Astrocyte (in vitro differentiated cells and primary cell): ENCODE results near the gene PTMS. TPM values are rescaled to one million over a fixed set of nuclear protein-coding genes. Genes with fewer than 3 reads are reported as not detected.

Source experiments
- DNase-seq: peaks from one replicate; pipeline ENCODE4 v3.0.0-alpha.2; 2010; ENCODE audit warnings: low read depth
- FAIRE-seq: peaks from 2 replicates; lab custom pipeline; 2011; peaks lifted over from hg19 to GRCh38; lab: Jason Lieb, UNC
- H2AFZ ChIP-seq: 2 replicates; pipeline ENCODE4 v1.6.0; 2012; ENCODE audit warnings: low read depth, low read length, inconsistent platforms
- H3K27ac ChIP-seq: 2 replicates; pipeline ENCODE4 v1.5.1; 2011; ENCODE audit warnings: low read depth, low read length, inconsistent platforms
- H3K27me3 ChIP-seq: 2 replicates; pipeline ENCODE4 v1.6.0; 2011; ENCODE audit warnings: low read length, inconsistent platforms; ENCODE audit not compliant: insufficient read depth
- H3K36me3 ChIP-seq: 2 replicates; pipeline ENCODE4 v1.5.1; 2011; ENCODE audit warnings: low read length, inconsistent platforms; ENCODE audit not compliant: insufficient read depth
- H3K4me1 ChIP-seq: 2 replicates; pipeline ENCODE4 v1.5.1; 2011; ENCODE audit warnings: low read length, inconsistent platforms; ENCODE audit not compliant: insufficient read depth
- H3K4me2 ChIP-seq: 2 replicates; pipeline ENCODE4 v1.6.0; 2012; ENCODE audit warnings: low read length, inconsistent platforms
- H3K4me3 ChIP-seq: 2 replicates; pipeline ENCODE4 v1.5.1; 2011; ENCODE audit warnings: low read depth, mild to moderate bottlenecking, low read length, inconsistent platforms; ENCODE audit not compliant: insufficient read depth
- H3K79me2 ChIP-seq: 2 replicates; pipeline ENCODE4 v1.6.0; 2012; ENCODE audit warnings: mild to moderate bottlenecking, low read length, inconsistent platforms; ENCODE audit not compliant: insufficient read depth
- H3K9ac ChIP-seq: 2 replicates; pipeline ENCODE4 v1.6.0; 2012; ENCODE audit warnings: mild to moderate bottlenecking, low read length, inconsistent platforms
- H3K9me3 ChIP-seq: 2 replicates; pipeline ENCODE4 v1.5.1; 2012; ENCODE audit warnings: low read depth, mild to moderate bottlenecking, low read length, inconsistent platforms; ENCODE audit not compliant: insufficient read depth
- H4K20me1 ChIP-seq: 2 replicates; pipeline ENCODE4 v1.6.0; 2012; ENCODE audit warnings: low read length, inconsistent platforms; ENCODE audit not compliant: insufficient read depth
- H3K27ac Mint-ChIP-seq: one replicate; pipeline ENCODE4 v1.8.0; 2021; ENCODE audit warnings: mild to moderate bottlenecking, mixed read lengths; ENCODE audit not compliant: unreplicated experiment
- H3K27me3 Mint-ChIP-seq: one replicate; pipeline ENCODE4 v1.8.0; 2021; ENCODE audit warnings: low read depth, mixed read lengths; ENCODE audit not compliant: unreplicated experiment
- H3K36me3 Mint-ChIP-seq: one replicate; pipeline ENCODE4 v1.8.0; 2021; ENCODE audit warnings: low read depth, mixed read lengths; ENCODE audit not compliant: unreplicated experiment
- H3K4me1 Mint-ChIP-seq: one replicate; pipeline ENCODE4 v1.8.0; 2021; ENCODE audit warnings: low read depth, mixed read lengths; ENCODE audit not compliant: unreplicated experiment
- H3K4me3 Mint-ChIP-seq: one replicate; pipeline ENCODE4 v1.8.0; 2021; ENCODE audit warnings: mild to moderate bottlenecking, moderate library complexity, mixed read lengths; ENCODE audit not compliant: unreplicated experiment
- H3K9me3 Mint-ChIP-seq: one replicate; pipeline ENCODE4 v1.8.0; 2021; ENCODE audit warnings: mild to moderate bottlenecking, mixed read lengths; ENCODE audit not compliant: unreplicated experiment
- EZH2 ChIP-seq: IDR thresholded peaks from 2 replicates; pipeline ENCODE4 v1.6.1; 2012; ENCODE audit warnings: mild to moderate bottlenecking, low read length, inconsistent platforms; ENCODE audit not compliant: insufficient read depth
- total RNA-seq: library from RNA; stranded (reverse); gene quantifications from 2 replicates; pipeline ENCODE4 v1.2.1, GENCODE V29; 2021
- TF ChIP-seq, protein P1 (sequence below): IDR thresholded peaks from 2 replicates; pipeline ENCODE4 v1.5.1; 2011; ENCODE audit warnings: low read depth, mild to moderate bottlenecking, inconsistent platforms, low read length, moderate library complexity; ENCODE audit not compliant: insufficient read depth

Gene PTMS
- total RNA-seq, 1 donor from 2014 or later = 510 TPM

DNA sequence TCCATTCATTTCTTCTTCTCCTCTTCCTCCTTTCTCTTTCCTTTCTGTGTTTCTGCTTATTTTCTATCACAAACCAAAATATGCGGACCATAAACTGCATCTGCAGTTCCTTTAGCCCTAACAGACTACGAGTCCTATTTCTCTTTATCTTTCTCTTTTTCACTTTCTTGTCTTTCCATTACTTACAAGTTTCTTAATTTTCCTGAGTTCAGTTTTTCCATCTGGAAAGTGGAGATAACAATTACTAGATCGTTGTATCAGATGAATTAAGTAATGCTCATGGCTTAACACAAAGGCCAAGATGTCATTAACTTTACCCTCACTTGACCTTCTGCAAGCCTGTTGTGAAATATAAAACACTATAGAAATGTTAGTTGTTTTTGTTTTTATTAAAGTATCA, 43.3 kb upstream of the PTMS start:
- H3K79me2 ChIP-seq = peaks cover 13% of the 10 kb centered on the region
- peak overlapping the region; percentile 97 for H3K4me3 Mint-ChIP-seq
- TF ChIP-seq EZH2 = no peak
- TF ChIP-seq, protein P1, sequence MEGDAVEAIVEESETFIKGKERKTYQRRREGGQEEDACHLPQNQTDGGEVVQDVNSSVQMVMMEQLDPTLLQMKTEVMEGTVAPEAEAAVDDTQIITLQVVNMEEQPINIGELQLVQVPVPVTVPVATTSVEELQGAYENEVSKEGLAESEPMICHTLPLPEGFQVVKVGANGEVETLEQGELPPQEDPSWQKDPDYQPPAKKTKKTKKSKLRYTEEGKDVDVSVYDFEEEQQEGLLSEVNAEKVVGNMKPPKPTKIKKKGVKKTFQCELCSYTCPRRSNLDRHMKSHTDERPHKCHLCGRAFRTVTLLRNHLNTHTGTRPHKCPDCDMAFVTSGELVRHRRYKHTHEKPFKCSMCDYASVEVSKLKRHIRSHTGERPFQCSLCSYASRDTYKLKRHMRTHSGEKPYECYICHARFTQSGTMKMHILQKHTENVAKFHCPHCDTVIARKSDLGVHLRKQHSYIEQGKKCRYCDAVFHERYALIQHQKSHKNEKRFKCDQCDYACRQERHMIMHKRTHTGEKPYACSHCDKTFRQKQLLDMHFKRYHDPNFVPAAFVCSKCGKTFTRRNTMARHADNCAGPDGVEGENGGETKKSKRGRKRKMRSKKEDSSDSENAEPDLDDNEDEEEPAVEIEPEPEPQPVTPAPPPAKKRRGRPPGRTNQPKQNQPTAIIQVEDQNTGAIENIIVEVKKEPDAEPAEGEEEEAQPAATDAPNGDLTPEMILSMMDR = no peak
- H3K36me3 Mint-ChIP-seq = peaks cover 4% of the 10 kb centered on the region
- H3K4me3 ChIP-seq = no peak overlapping the region
- FAIRE-seq = no peak
- DNase-seq = no peak
- H3K27ac Mint-ChIP-seq = no peak overlapping the region
- H3K4me2 ChIP-seq = peak overlapping the region; percentile 94
- H4K20me1 ChIP-seq = peaks cover 7% of the 10 kb centered on the region
- H3K4me1 ChIP-seq = peaks cover 7% of the 10 kb centered on the region
- peaks cover 9% of the 10 kb centered on the region for H3K4me1 Mint-ChIP-seq
- H3K9me3 ChIP-seq = no peaks in the 10 kb centered on the region
- no peak overlapping the region for H3K9ac ChIP-seq
- H3K27ac ChIP-seq = no peak overlapping the region
- no peaks in the 10 kb centered on the region for H3K27me3 ChIP-seq
- no peaks in the 10 kb centered on the region for H3K9me3 Mint-ChIP-seq
- no peak overlapping the region for H2AFZ ChIP-seq
- H3K27me3 Mint-ChIP-seq = no peaks in the 10 kb centered on the region
- H3K36me3 ChIP-seq = peaks cover 2% of the 10 kb centered on the region

DNA sequence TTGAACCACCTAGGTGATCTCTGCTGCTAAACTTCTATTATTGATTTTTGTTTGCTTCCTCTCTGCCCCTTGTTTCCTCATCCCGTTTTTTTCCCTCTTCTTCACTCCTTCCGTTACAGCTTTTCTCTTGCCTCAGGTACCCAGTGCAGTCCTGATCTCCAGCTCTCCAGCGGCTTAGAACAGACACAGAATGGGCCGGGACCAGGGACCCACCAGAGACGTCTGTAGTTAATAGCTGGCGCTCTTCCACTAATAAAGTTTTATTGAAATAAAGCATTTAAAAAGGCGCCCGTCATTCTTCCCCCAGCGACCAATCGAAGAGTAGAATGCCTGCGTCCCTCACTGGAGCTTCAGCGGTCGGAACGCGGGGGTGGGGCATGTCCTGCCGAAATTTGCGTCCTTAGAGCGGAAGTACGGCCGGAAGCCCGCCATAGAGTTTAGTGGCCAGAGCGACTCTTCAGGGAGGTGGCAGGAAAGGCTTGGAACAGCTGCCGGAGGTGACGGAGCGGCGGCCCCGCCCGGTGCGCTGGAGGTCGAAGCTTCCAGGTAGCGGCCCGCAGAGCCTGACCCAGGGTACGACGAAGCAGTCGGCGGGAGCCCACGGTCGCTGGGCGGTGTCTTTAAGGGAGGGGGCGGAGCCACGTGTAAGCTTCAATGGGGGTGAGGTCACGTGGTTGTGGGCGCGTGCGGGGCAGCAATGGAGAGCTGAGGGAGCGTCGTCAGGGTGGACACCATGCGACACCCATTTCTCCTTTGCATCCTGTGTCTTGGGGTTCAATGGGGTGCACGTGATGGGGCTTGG, 42.4 kb upstream of the PTMS start, which contains the start of gene COPS7A:
Gene COPS7A, plus strand, starts transcription at position 440 of the 802 bp plus-strand sequence. CDS start 611 bp downstream, outside the sequence.
- peak within 1 kb of the TSS; percentile 94 for H3K4me2 ChIP-seq
- H3K4me1 ChIP-seq = peaks cover 7% of the 10 kb centered on the region
- Mint-ChIP-seq H3K27ac (peak within 1 kb of the TSS; percentile 100), H3K4me1 (peaks cover 9% of the 10 kb centered on the region), H3K36me3 (peaks cover 7% of the 10 kb centered on the region), H3K4me3 (peak within 1 kb of the TSS; percentile 97), H3K9me3 (no peaks in the 10 kb centered on the region), H3K27me3 (no peaks in the 10 kb centered on the region)
- no peak for TF ChIP-seq EZH2
- TF ChIP-seq, protein P1 = no peak
- H3K36me3 ChIP-seq = peaks cover 11% of the 10 kb centered on the region
- H4K20me1 ChIP-seq = peaks cover 7% of the 10 kb centered on the region
- peak within 1 kb of the TSS; percentile 83 for H3K27ac ChIP-seq
- H3K4me3 ChIP-seq = peak within 1 kb of the TSS; percentile 66
- peak within 1 kb of the TSS; percentile 90 for H2AFZ ChIP-seq
- no peaks in the 10 kb centered on the region for H3K9me3 ChIP-seq
- no peaks in the 10 kb centered on the region for H3K27me3 ChIP-seq
- peaks cover 13% of the 10 kb centered on the region for H3K79me2 ChIP-seq
- H3K9ac ChIP-seq = peak within 1 kb of the TSS; percentile 79
- DNase-seq (peak; percentile 97), FAIRE-seq (no peak)

DNA sequence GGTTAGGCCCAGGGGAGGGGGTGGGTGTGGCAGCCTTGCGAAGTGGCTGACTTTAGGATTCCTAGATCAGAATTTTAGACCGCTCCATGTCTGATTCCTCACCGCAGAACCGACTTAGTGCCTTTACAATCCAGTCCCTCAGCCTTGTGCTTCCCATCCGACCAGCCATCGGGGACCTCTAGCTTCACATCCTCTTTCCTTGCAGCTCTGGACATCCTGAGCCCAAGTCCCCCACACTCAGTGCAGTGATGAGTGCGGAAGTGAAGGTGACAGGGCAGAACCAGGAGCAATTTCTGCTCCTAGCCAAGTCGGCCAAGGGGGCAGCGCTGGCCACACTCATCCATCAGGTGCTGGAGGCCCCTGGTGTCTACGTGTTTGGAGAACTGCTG, 41.8 kb upstream of the PTMS start:
- H3K27me3 Mint-ChIP-seq = no peaks in the 10 kb centered on the region
- FAIRE-seq (no peak), DNase-seq (no peak)
- H3K9ac ChIP-seq = peak overlapping the region; percentile 79
- no peaks in the 10 kb centered on the region for H3K9me3 Mint-ChIP-seq
- TF ChIP-seq, protein P1 = no peak
- TF ChIP-seq EZH2 = no peak
- peak overlapping the region; percentile 100 for H3K27ac Mint-ChIP-seq
- H3K4me3 Mint-ChIP-seq = peak overlapping the region; percentile 97
- peak overlapping the region; percentile 94 for H3K4me2 ChIP-seq
- H3K4me1 ChIP-seq = peaks cover 7% of the 10 kb centered on the region
- H3K36me3 Mint-ChIP-seq = peaks cover 9% of the 10 kb centered on the region
- peaks cover 15% of the 10 kb centered on the region for H3K36me3 ChIP-seq
- no peaks in the 10 kb centered on the region for H3K27me3 ChIP-seq
- peak overlapping the region; percentile 90 for H2AFZ ChIP-seq
- H3K79me2 ChIP-seq = peaks cover 13% of the 10 kb centered on the region
- H3K27ac ChIP-seq = peak overlapping the region; percentile 83
- no peaks in the 10 kb centered on the region for H3K9me3 ChIP-seq
- H4K20me1 ChIP-seq = peaks cover 7% of the 10 kb centered on the region
- H3K4me1 Mint-ChIP-seq = peaks cover 9% of the 10 kb centered on the region
- H3K4me3 ChIP-seq = peak overlapping the region; percentile 66
